Measurements from ENCODE around the gene CDK14.

Gene CDK14

DNA sequence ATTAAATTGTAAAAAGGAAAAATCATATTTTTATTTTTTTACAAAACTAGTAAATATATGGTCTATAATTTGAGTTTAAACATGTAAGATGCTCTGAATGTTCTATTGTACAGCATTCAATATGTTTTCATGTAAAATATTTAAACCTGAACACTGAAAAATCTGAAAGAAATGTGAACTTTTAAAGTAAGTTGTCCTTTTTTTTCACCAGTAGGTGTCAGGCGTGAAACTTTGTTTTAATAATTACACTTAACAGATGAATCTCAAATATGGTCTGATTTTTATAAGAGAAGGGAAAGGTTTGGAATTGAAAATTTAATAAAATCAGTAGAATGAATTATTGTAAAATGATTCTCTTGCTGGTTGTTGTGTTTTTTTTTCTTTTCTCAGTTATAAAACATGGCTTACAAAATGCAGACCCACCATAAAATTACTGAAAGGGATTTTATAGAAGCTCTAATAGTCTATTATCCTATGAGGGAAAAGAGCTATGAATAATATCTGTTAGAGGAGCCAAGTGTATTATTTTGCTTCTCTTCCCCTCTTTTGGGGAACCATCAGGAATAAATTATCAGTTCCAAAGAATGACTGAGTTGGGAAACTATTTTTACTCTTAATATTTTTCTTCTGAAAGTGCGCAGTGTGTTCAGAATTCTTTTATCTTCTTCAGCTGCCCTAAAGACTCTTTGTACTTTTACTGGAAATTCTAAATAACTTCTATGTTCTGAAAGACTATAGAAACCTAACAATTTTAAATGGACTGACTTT, 450.4 kb downstream of the CDK14 start:
- TF ChIP-seq TEAD4 (IDR thresholded peaks at IDR 0.05) (no peak), CEBPB (IDR thresholded peaks at IDR 0.05) (no peak), EP300 (IDR thresholded peaks at IDR 0.05; ENCODE audit: borderline replicate concordance) (no peak), RAD21 (IDR thresholded peaks at IDR 0.05; ENCODE audit: low read depth) (no peak), NFIC (IDR thresholded peaks at IDR 0.05) (no peak), EGR1 (IDR thresholded peaks at IDR 0.05) (no peak)
- TF ChIP-seq, protein P1, sequence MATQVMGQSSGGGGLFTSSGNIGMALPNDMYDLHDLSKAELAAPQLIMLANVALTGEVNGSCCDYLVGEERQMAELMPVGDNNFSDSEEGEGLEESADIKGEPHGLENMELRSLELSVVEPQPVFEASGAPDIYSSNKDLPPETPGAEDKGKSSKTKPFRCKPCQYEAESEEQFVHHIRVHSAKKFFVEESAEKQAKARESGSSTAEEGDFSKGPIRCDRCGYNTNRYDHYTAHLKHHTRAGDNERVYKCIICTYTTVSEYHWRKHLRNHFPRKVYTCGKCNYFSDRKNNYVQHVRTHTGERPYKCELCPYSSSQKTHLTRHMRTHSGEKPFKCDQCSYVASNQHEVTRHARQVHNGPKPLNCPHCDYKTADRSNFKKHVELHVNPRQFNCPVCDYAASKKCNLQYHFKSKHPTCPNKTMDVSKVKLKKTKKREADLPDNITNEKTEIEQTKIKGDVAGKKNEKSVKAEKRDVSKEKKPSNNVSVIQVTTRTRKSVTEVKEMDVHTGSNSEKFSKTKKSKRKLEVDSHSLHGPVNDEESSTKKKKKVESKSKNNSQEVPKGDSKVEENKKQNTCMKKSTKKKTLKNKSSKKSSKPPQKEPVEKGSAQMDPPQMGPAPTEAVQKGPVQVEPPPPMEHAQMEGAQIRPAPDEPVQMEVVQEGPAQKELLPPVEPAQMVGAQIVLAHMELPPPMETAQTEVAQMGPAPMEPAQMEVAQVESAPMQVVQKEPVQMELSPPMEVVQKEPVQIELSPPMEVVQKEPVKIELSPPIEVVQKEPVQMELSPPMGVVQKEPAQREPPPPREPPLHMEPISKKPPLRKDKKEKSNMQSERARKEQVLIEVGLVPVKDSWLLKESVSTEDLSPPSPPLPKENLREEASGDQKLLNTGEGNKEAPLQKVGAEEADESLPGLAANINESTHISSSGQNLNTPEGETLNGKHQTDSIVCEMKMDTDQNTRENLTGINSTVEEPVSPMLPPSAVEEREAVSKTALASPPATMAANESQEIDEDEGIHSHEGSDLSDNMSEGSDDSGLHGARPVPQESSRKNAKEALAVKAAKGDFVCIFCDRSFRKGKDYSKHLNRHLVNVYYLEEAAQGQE (IDR thresholded peaks at IDR 0.05; ENCODE audit: low read depth): no peak
- TF ChIP-seq, protein P2, sequence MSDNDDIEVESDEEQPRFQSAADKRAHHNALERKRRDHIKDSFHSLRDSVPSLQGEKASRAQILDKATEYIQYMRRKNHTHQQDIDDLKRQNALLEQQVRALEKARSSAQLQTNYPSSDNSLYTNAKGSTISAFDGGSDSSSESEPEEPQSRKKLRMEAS (IDR thresholded peaks at IDR 0.05): no peak
- TF ChIP-seq, protein P3, sequence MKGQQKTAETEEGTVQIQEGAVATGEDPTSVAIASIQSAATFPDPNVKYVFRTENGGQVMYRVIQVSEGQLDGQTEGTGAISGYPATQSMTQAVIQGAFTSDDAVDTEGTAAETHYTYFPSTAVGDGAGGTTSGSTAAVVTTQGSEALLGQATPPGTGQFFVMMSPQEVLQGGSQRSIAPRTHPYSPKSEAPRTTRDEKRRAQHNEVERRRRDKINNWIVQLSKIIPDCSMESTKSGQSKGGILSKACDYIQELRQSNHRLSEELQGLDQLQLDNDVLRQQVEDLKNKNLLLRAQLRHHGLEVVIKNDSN (IDR thresholded peaks at IDR 0.05): no peak

DNA sequence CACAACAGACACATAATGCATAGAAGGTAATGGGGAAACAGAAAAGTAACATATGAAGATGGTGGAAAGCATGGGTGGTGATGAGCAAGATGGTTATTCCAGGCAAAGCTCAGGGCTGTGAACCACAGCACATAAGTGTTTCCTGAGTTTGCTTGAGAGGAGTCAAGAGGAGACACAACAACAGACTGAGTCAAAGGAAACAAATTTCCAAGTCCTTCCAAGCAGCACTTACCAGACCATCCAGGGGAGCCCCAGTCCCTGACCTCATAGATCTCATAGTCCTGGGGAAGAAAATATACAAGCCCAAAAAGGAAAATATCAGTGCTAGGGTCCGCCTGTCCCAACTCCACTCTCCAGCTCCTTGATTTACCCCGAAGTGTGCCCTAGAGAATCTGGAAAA, 451.5 kb downstream of the CDK14 start:
- TF ChIP-seq, protein P3 (IDR thresholded peaks at IDR 0.05): no peak
- TF ChIP-seq TEAD4 (IDR thresholded peaks at IDR 0.05): no peak
- TF ChIP-seq, protein P2 (IDR thresholded peaks at IDR 0.05): no peak
- no peak for TF ChIP-seq TCF12 (IDR thresholded peaks at IDR 0.05; ENCODE audit: low read depth)
- no peak for TF ChIP-seq TAF1 (IDR thresholded peaks at IDR 0.05; ENCODE audit: low read depth)
- TF ChIP-seq CREB1 (IDR thresholded peaks at IDR 0.05; ENCODE audit: low read depth): no peak
- no peak for TF ChIP-seq EP300 (IDR thresholded peaks at IDR 0.05; ENCODE audit: borderline replicate concordance)
- TF ChIP-seq CEBPB (IDR thresholded peaks at IDR 0.05): no peak
- TF ChIP-seq ZBTB7A (IDR thresholded peaks at IDR 0.05; ENCODE audit: low read depth): no peak
- TF ChIP-seq YY1 (IDR thresholded peaks at IDR 0.05; ENCODE audit: low read depth): no peak
- TF ChIP-seq FOXM1 (IDR thresholded peaks at IDR 0.05; ENCODE audit: borderline replicate concordance, low read depth): no peak
- TF ChIP-seq, protein P1 (IDR thresholded peaks at IDR 0.05; ENCODE audit: low read depth): no peak
- TF ChIP-seq RAD21 (IDR thresholded peaks at IDR 0.05; ENCODE audit: low read depth): no peak
- no peak for TF ChIP-seq NFIC (IDR thresholded peaks at IDR 0.05)
- no peak for TF ChIP-seq EGR1 (IDR thresholded peaks at IDR 0.05)

DNA sequence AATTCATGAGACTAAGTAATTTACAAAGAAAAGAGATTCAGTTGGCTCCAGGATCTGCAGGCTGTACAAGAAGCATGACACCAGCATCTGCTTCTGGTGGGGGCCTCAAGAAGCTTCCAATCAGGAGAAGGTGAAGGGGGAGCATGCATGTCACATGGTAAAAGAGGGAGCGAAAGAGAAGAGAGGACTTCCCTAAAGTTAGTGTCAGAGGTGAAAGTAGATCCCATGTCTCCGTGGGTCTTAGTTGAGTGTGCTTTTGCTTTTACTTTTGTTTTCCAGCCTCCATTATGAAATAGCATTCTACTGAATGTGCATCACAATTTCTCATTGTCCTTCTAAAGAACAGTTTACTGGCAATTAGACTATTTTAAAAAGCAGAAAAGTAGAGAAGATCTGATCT, 454.6 kb downstream of the CDK14 start:
- TF ChIP-seq TEAD4 (IDR thresholded peaks at IDR 0.05): no peak
- TF ChIP-seq, protein P1 (IDR thresholded peaks at IDR 0.05; ENCODE audit: low read depth): no peak
- TF ChIP-seq TCF12 (IDR thresholded peaks at IDR 0.05; ENCODE audit: low read depth): no peak
- TF ChIP-seq CEBPB (IDR thresholded peaks at IDR 0.05): no peak
- no peak for TF ChIP-seq RAD21 (IDR thresholded peaks at IDR 0.05; ENCODE audit: low read depth)
- TF ChIP-seq ZBTB7A (IDR thresholded peaks at IDR 0.05; ENCODE audit: low read depth): no peak
- TF ChIP-seq CREB1 (IDR thresholded peaks at IDR 0.05; ENCODE audit: low read depth): no peak
- TF ChIP-seq, protein P2 (IDR thresholded peaks at IDR 0.05): no peak
- no peak for TF ChIP-seq FOXM1 (IDR thresholded peaks at IDR 0.05; ENCODE audit: borderline replicate concordance, low read depth)
- TF ChIP-seq YY1 (IDR thresholded peaks at IDR 0.05; ENCODE audit: low read depth): no peak
- no peak for TF ChIP-seq EP300 (IDR thresholded peaks at IDR 0.05; ENCODE audit: borderline replicate concordance)
- TF ChIP-seq, protein P3 (IDR thresholded peaks at IDR 0.05): no peak
- TF ChIP-seq TAF1 (IDR thresholded peaks at IDR 0.05; ENCODE audit: low read depth): no peak
- TF ChIP-seq NFIC (IDR thresholded peaks at IDR 0.05): no peak
- TF ChIP-seq EGR1 (IDR thresholded peaks at IDR 0.05): no peak
